Measurements from ENCODE around the gene ZNF462. TPM values are rescaled to one million over a fixed set of nuclear protein-coding genes. Genes with fewer than 3 reads are reported as not detected.
"Not testable (repeated sequence)": the region's sequence is repeated elsewhere in the genome, so short reads cannot be mapped to it uniquely, and the experiment has no call there.

ZNF462 gene
- total and polyA plus RNA-seq, 9 donors = 5.8 to 87.6 (median 51.2) TPM

DNA sequence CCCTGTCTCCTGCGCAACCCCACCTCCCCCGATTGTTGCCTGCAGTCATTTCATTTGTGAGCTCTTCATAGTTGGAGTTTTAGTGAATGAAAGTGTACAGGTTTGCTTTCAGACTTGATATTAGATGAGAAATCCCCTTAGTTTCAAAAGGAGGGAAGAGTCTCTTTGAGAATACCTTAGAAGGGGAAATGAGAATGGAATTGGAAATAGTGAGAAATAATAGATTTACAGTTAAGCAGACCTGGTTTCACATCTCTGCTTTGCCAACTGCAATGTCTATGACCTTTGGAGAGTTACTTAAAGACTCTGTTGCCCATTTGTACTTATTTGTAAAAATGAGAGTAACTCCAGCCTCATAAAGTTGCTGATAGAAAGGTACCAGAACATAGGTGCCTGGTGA, 120.4 kb downstream of the ZNF462 start:
- Histone ChIP-seq H3K4me3 (no peak overlapping the region), H3K27ac (no peak overlapping the region), H3K4me1 (ENCODE audit: insufficient read depth) (no peaks in the 10 kb centered on the region), H3K9me3 (no peaks in the 10 kb centered on the region), H3K27me3 (no peaks in the 10 kb centered on the region), H3K36me3 (no peaks in the 10 kb centered on the region)
- no peak for DNase-seq
- TF ChIP-seq, protein P1, sequence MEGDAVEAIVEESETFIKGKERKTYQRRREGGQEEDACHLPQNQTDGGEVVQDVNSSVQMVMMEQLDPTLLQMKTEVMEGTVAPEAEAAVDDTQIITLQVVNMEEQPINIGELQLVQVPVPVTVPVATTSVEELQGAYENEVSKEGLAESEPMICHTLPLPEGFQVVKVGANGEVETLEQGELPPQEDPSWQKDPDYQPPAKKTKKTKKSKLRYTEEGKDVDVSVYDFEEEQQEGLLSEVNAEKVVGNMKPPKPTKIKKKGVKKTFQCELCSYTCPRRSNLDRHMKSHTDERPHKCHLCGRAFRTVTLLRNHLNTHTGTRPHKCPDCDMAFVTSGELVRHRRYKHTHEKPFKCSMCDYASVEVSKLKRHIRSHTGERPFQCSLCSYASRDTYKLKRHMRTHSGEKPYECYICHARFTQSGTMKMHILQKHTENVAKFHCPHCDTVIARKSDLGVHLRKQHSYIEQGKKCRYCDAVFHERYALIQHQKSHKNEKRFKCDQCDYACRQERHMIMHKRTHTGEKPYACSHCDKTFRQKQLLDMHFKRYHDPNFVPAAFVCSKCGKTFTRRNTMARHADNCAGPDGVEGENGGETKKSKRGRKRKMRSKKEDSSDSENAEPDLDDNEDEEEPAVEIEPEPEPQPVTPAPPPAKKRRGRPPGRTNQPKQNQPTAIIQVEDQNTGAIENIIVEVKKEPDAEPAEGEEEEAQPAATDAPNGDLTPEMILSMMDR (IDR thresholded peaks at IDR 0.05) = no peak
- TF ChIP-seq POLR2A (IDR thresholded peaks at IDR 0.05) (no peak), EP300 (IDR thresholded peaks at IDR 0.05) (no peak)
- WGBS, 3 donors = 77 to 85% (median 82%) methylated on average over 2 of the region's 2 CpGs
- intact Hi-C loops (cut with DNase I) = no loop called here

DNA sequence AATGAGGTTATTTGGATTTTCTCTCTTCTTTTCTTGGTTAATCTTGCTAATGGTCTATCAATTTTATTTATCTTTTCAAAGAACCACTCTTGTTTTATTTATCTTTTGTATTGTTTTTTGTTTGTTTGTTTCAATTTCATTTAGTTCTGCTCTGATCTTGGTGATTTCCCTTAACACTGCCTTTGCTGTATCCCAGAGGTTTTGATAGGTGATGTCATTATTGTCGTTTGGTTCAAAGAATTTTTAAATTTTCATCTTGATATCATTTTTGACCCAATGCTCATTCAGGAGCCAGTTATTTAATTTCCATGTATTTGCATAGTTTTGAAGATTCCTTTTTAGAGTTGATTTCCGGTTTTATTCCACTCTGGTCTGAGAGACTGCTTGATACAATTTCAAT, 126.9 kb downstream of the ZNF462 start:
- DNase-seq; H3K36me3 ChIP-seq; H3K4me1 ChIP-seq (ENCODE audit: insufficient read depth); H3K9me3 ChIP-seq; H3K4me3 ChIP-seq; H3K27ac ChIP-seq; H3K27me3 ChIP-seq: not testable (repeated sequence)
- intact Hi-C loops (cut with DNase I) = loop anchor here in 1 of 4 donors (2.0 kb wide), 1 partner anchor 29 kb away; no protein-coding TSS in a partner anchor
- WGBS, 3 donors = 87 to 97% (median 91%) methylated on average over 2 of the region's 2 CpGs

DNA sequence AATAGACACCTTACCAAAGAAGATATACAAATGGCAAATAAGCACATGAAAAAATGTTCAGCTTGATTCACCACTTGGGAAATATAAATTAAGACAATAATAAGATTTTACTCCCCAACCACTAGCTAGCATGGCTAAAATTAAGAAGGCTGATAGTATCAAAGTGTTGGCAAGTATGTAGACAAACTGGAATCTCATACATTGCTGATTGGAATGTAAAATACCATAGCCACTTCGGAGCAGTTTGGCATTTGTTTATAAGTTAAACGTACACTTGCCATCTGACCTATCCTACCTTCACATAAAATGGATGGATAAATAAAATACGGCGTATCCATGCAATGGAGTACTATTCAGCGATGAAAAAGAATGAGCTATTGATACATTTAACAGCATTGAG, 129.2 kb downstream of the ZNF462 start:
- no peaks in the 10 kb centered on the region for H3K9me3 ChIP-seq
- no peaks in the 10 kb centered on the region for H3K4me1 ChIP-seq (ENCODE audit: insufficient read depth)
- intact Hi-C loops (cut with DNase I) = no loop called here
- no peak for DNase-seq
- H3K4me3 ChIP-seq = no peak overlapping the region
- TF ChIP-seq POLR2A (IDR thresholded peaks at IDR 0.05) (no peak), EP300 (IDR thresholded peaks at IDR 0.05) (no peak)
- TF ChIP-seq, protein P1 (IDR thresholded peaks at IDR 0.05) = no peak
- H3K27me3 ChIP-seq = no peaks in the 10 kb centered on the region
- WGBS, 3 donors = 97 to 98% (median 97%) methylated on average over 5 of the region's 5 CpGs
- H3K27ac ChIP-seq = no peak overlapping the region
- H3K36me3 ChIP-seq = no peaks in the 10 kb centered on the region

DNA sequence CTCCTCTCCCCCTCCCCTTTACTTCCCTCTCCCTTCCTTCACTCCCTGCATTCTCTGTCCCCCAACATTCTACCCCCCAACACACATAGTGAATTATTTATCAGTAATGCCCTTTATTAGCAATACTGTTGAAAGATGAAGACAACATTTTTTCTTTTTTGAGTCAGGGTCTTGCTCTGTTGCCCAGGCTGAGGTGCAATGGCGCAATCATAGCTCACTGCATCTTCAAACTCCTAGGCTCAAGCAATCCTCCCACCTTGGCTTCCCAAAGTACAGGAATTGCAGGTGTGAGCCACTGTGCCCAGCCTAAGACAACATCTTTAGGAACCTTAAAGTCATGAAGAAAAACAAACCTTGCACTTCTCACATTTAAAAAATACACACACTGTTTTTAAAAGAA, 130.6 kb downstream of the ZNF462 start:
- no peak overlapping the region for H3K4me3 ChIP-seq
- TF ChIP-seq POLR2A (IDR thresholded peaks at IDR 0.05) (no peak), EP300 (IDR thresholded peaks at IDR 0.05) (no peak)
- TF ChIP-seq, protein P1 (IDR thresholded peaks at IDR 0.05) = no peak
- intact Hi-C loops (cut with DNase I) = no loop called here
- no peaks in the 10 kb centered on the region for H3K27me3 ChIP-seq
- H3K27ac ChIP-seq = no peak overlapping the region
- WGBS, 3 donors = 97 to 100% (median 99%) methylated on average over 1 of the region's 1 CpG
- no peaks in the 10 kb centered on the region for H3K4me1 ChIP-seq (ENCODE audit: insufficient read depth)
- no peaks in the 10 kb centered on the region for H3K9me3 ChIP-seq
- no peak for DNase-seq
- H3K36me3 ChIP-seq = no peaks in the 10 kb centered on the region

DNA sequence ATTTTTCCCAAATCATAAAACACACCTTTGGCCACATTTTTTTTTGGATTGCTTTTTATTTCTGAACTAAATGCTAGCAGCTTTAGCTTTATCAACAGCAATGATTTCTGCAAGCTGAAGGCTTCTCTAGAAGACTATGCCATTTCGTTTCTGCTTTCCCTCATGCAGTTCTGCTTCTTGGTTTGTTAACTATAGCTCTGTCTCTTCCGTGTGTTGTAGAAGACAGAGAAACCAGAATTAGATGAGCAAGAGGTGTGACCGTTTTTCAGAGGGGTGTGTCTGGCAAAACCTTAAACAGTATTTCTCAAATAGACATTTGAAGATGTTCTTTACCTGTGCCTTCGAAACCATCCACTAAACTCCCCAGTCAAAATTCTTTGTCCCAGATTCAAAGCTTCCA, 131.5 kb downstream of the ZNF462 start:
- Histone ChIP-seq H3K27ac (no peak overlapping the region), H3K4me3 (no peak overlapping the region), H3K27me3 (no peaks in the 10 kb centered on the region), H3K4me1 (ENCODE audit: insufficient read depth) (no peaks in the 10 kb centered on the region), H3K9me3 (no peaks in the 10 kb centered on the region), H3K36me3 (no peaks in the 10 kb centered on the region)
- DNase-seq = no peak
- TF ChIP-seq, protein P1 (IDR thresholded peaks at IDR 0.05) = no peak
- TF ChIP-seq POLR2A (IDR thresholded peaks at IDR 0.05) (no peak), EP300 (IDR thresholded peaks at IDR 0.05) (no peak)
- intact Hi-C loops (cut with DNase I) = no loop called here
- WGBS, 3 donors = 67 to 73% (median 70%) methylated on average over 4 of the region's 4 CpGs
